Activated CD4-positive, alpha-beta T cell treated with anti-CD3 and anti-CD28 coated beads for 36 hours (primary cell): Measurements from ENCODE around the gene HIVEP3. TPM values are rescaled to one million over a fixed set of nuclear protein-coding genes. Genes with fewer than 3 reads are reported as not detected.

Experiments
- ATAC-seq: fragments of 200-7000 bp; cut with Tn5 transposase; one replicate; pipeline ENCODE4 v1.10.0; 2021; ENCODE audit warnings: mild to moderate bottlenecking, moderate library complexity
- CTCF ChIA-PET: fragments of 350-600 bp; sonication (Branson Sonifier 250); formaldehyde crosslinking; loops from one replicate; lab custom pipeline; 2021; ENCODE audit warnings: antibody characterized with exemption; lab: Charles Lee
- POLR2A ChIA-PET: fragments of 350-600 bp; sonication (Branson Sonifier 250); formaldehyde crosslinking; loops from one replicate; lab custom pipeline; 2021; ENCODE audit warnings: antibody characterized with exemption, inconsistent platforms; lab: Charles Lee
- DNase-seq: peaks from one replicate; pipeline ENCODE4 v3.0.0-alpha.2; 2020
- H3K27ac Mint-ChIP-seq: one replicate; pipeline ENCODE4 v1.8.0; 2021; ENCODE audit warnings: mixed read lengths
- H3K27me3 Mint-ChIP-seq: one replicate; pipeline ENCODE4 v1.8.0; 2021; ENCODE audit warnings: mixed read lengths
- H3K36me3 Mint-ChIP-seq: one replicate; pipeline ENCODE4 v1.8.0; 2021; ENCODE audit warnings: low read depth, mixed read lengths
- H3K4me1 Mint-ChIP-seq: one replicate; pipeline ENCODE4 v1.8.0; 2021; ENCODE audit warnings: mixed read lengths
- H3K4me3 Mint-ChIP-seq: one replicate; pipeline ENCODE4 v1.8.0; 2021; ENCODE audit warnings: mild to moderate bottlenecking, moderate library complexity, mixed read lengths
- H3K9me3 Mint-ChIP-seq: one replicate; pipeline ENCODE4 v1.8.0; 2021; ENCODE audit warnings: low read depth, mixed read lengths
- intact Hi-C, 2 experiments: fragments of 100-400 bp; cut with DNase I in 1 of 2; cut with micrococcal nuclease in 1 of 2; formaldehyde crosslinking; loops; one replicate each; pipeline versions ENCODE4 v1.14.2 to v1.15.1; 2022 to 2024; cut with DNase I, micrococcal nuclease
- total RNA-seq, 2 experiments: library from RNA; stranded (reverse); gene quantifications; one replicate each; pipeline ENCODE4 v1.2.3, GENCODE V29; 2021

The HIVEP3 gene
- total RNA-seq, 2 experiments from 2014 or later: 29.4 to 39.6 TPM

- H3K36me3 Mint-ChIP-seq: peaks cover 29% of the 10 kb centered on the region
- intact Hi-C loops: loop anchor here in 1 of 2 experiments (10.0 kb wide), 2 partner anchors 284 to 384 kb away; no protein-coding TSS in a partner anchor
- ChIA-PET CTCF (no interaction called here), POLR2A (no interaction called here)
- H3K4me3 Mint-ChIP-seq: no peak overlapping the region
- H3K27me3 Mint-ChIP-seq: no peaks in the 10 kb centered on the region
- no peaks in the 10 kb centered on the region for H3K9me3 Mint-ChIP-seq
- no peak overlapping the region for H3K27ac Mint-ChIP-seq
- no peaks in the 10 kb centered on the region for H3K4me1 Mint-ChIP-seq
- DNase-seq (no peak), ATAC-seq (no peak)
Observed at GRCh38 chr1:41510531-41511238, 408.0 kb downstream of the HIVEP3 start.

- ATAC-seq: no peak
- H3K36me3 Mint-ChIP-seq: peaks cover 24% of the 10 kb centered on the region
- no peaks in the 10 kb centered on the region for H3K27me3 Mint-ChIP-seq
- H3K27ac Mint-ChIP-seq: no peak overlapping the region
- H3K4me1 Mint-ChIP-seq: peaks cover 7% of the 10 kb centered on the region
- DNase-seq: no peak
- ChIA-PET POLR2A (no interaction called here), CTCF (no interaction called here)
- no peaks in the 10 kb centered on the region for H3K9me3 Mint-ChIP-seq
- H3K4me3 Mint-ChIP-seq: no peak overlapping the region
- intact Hi-C loops: no loop called here
Observed at GRCh38 chr1:41509270-41509671, 409.5 kb downstream of the HIVEP3 start.

- intact Hi-C loops: no loop called here
- H3K27me3 Mint-ChIP-seq: no peaks in the 10 kb centered on the region
- ChIA-PET CTCF (no interaction called here), POLR2A (no interaction called here)
- H3K36me3 Mint-ChIP-seq: peaks cover 22% of the 10 kb centered on the region
- no peak overlapping the region for H3K4me3 Mint-ChIP-seq
- peak overlapping the region; percentile 29 for H3K27ac Mint-ChIP-seq
- ATAC-seq (no peak), DNase-seq (no peak)
- H3K4me1 Mint-ChIP-seq: peaks cover 10% of the 10 kb centered on the region
- H3K9me3 Mint-ChIP-seq: no peaks in the 10 kb centered on the region
Observed at GRCh38 chr1:41508290-41508689, 410.4 kb downstream of the HIVEP3 start.

GRCh38 chr1:41507836-41508235 lies 410.9 kb downstream of the HIVEP3 start:
- ATAC-seq (no peak), DNase-seq (no peak)
- H3K4me3 Mint-ChIP-seq: no peak overlapping the region
- H3K27me3 Mint-ChIP-seq: no peaks in the 10 kb centered on the region
- H3K27ac Mint-ChIP-seq: no peak overlapping the region
- H3K36me3 Mint-ChIP-seq: peaks cover 17% of the 10 kb centered on the region
- CTCF ChIA-PET: no interaction called here
- intact Hi-C loops: no loop called here
- H3K4me1 Mint-ChIP-seq: peaks cover 10% of the 10 kb centered on the region
- H3K9me3 Mint-ChIP-seq: no peaks in the 10 kb centered on the region
- POLR2A ChIA-PET: no interaction called here

GRCh38 chr1:41507110-41507720 lies 411.5 kb downstream of the HIVEP3 start:
- Mint-ChIP-seq H3K4me3 (no peak overlapping the region), H3K4me1 (peaks cover 10% of the 10 kb centered on the region), H3K36me3 (peaks cover 16% of the 10 kb centered on the region), H3K27ac (no peak overlapping the region), H3K27me3 (no peaks in the 10 kb centered on the region), H3K9me3 (no peaks in the 10 kb centered on the region)
- ATAC-seq (no peak), DNase-seq (no peak)
- ChIA-PET CTCF (interaction anchor here (0.6 to 3.3 kb wide), 2 partner anchors 8 to 413 kb away, joined by 3 to 12 read pairs; no protein-coding TSS in a partner anchor), POLR2A (no interaction called here)
- intact Hi-C loops: no loop called here

- peak; percentile 45 for ATAC-seq
- intact Hi-C loops: no loop called here
Observed at GRCh38 chr1:41504114-41505035, 414.3 kb downstream of the HIVEP3 start.

DNA sequence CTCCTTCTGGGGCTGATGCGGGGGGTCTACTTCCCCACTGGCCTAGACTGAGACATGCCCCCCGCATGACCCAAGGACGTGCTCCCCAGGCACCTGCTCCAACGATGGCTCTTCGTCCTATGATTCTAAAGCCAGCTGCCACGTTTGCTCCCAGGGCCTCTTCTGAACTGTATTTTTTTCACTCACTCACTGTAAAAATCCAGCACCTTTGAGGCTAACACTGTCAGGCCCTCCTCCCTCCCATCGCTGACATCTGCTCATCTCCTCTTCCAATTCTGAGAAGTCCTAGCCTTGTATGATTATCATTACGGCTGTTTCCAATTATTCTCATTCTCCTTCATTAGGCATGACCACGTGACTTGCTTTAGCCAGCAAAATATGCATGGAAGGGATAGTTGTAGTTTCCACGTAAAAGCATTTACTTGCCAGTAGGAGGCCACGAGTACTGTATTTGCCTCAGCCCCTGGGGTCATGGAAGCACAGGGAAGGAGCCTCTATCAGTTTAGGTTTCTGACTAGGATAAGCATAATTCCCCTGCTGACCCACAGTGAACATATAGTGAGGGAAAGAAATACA lies 415.1 kb downstream of the HIVEP3 start:
- H3K4me3 Mint-ChIP-seq: no peak overlapping the region

More at GRCh38 chr1:41504114-41505035, 414.3 kb downstream of the HIVEP3 start:
- Mint-ChIP-seq H3K9me3 (no peaks in the 10 kb centered on the region), H3K4me1 (peaks cover 10% of the 10 kb centered on the region), H3K27ac (peak overlapping the region; percentile 40), H3K36me3 (no peaks in the 10 kb centered on the region), H3K27me3 (no peaks in the 10 kb centered on the region), H3K4me3 (no peak overlapping the region)
- ChIA-PET POLR2A (no interaction called here), CTCF (interaction anchor here (1.9 to 3.3 kb wide), 2 partner anchors 11 kb away, joined by 5 to 12 read pairs; no protein-coding TSS in a partner anchor)
- DNase-seq: no peak

DNA sequence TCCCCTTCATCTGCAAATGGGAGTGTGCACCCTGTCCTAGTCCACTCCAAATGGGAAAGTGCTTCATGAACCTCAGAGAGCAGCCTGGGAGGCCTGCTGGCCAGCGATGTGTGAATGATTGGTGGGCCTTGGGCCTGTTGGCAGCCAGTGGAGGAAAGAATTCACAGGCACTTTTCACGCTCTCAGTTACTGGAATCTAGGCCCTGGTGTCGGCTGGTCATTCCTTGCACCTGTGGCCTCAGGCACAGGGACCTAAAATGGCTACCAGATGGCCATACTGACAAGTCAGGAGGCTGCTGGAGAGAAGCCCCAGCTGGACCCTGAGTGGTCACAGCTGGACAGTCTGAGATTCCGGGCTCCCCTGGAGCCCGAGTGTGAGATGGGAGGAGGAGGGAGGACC lies 415.8 kb downstream of the HIVEP3 start:
- H3K9me3 Mint-ChIP-seq: no peaks in the 10 kb centered on the region
- ATAC-seq (no peak), DNase-seq (no peak)
- H3K4me3 Mint-ChIP-seq: no peak overlapping the region
- CTCF ChIA-PET: interaction anchor here (2.4 kb wide), 1 partner anchor 13 kb away, joined by 6 read pairs; no protein-coding TSS in a partner anchor
- POLR2A ChIA-PET: no interaction called here
- no peaks in the 10 kb centered on the region for H3K36me3 Mint-ChIP-seq
- no peak overlapping the region for H3K27ac Mint-ChIP-seq
- intact Hi-C loops: no loop called here
- H3K27me3 Mint-ChIP-seq: no peaks in the 10 kb centered on the region
- peaks cover 10% of the 10 kb centered on the region for H3K4me1 Mint-ChIP-seq

More for the DNA sequence above, 415.1 kb downstream of the HIVEP3 start:
- no peak for DNase-seq
- H3K27ac Mint-ChIP-seq: no peak overlapping the region
- CTCF ChIA-PET: interaction anchor here (2.4 kb wide), 1 partner anchor 12 kb away, joined by 6 read pairs; no protein-coding TSS in a partner anchor
- H3K27me3 Mint-ChIP-seq: no peaks in the 10 kb centered on the region
- H3K4me1 Mint-ChIP-seq: peaks cover 10% of the 10 kb centered on the region
- no peak for ATAC-seq
- POLR2A ChIA-PET: no interaction called here
- intact Hi-C loops: no loop called here
- no peaks in the 10 kb centered on the region for H3K9me3 Mint-ChIP-seq
- no peaks in the 10 kb centered on the region for H3K36me3 Mint-ChIP-seq

DNA sequence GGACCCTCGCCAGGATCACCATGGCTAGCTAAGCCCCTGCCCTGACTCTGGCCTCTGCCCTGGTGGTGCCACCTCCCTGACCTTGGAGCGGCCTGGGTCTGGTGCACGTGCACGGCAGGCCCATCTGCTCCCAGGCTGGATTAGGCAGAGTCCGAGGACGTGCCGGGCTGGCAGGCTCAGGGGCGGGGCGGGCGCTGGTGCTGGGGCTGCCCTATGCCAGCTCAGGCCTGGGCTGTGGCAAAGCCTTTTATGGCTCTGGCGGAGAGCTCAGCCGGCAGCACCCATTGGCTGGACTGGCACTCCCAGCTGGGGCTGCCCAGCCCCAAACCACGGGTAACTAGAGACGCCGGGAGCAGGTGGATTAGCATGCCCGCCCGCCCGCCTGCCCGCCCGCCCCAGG lies 417.1 kb downstream of the HIVEP3 start:
- no peaks in the 10 kb centered on the region for H3K36me3 Mint-ChIP-seq
- no peaks in the 10 kb centered on the region for H3K9me3 Mint-ChIP-seq
- peaks cover 13% of the 10 kb centered on the region for H3K4me1 Mint-ChIP-seq
- no peak overlapping the region for H3K4me3 Mint-ChIP-seq
- no peak for ATAC-seq
- no peak overlapping the region for H3K27ac Mint-ChIP-seq
- DNase-seq: no peak
- POLR2A ChIA-PET: no interaction called here
- intact Hi-C loops: no loop called here
- CTCF ChIA-PET: interaction anchor here (2.4 kb wide), 1 partner anchor 14 kb away, joined by 6 read pairs; no protein-coding TSS in a partner anchor
- peaks cover 6% of the 10 kb centered on the region for H3K27me3 Mint-ChIP-seq

GRCh38 chr1:41500781-41501518 lies 417.8 kb downstream of the HIVEP3 start:
- ChIA-PET POLR2A (no interaction called here), CTCF (interaction anchor here (2.4 kb wide), 1 partner anchor 15 kb away, joined by 6 read pairs; no protein-coding TSS in a partner anchor)
- Mint-ChIP-seq H3K27me3 (peaks cover 6% of the 10 kb centered on the region), H3K4me1 (peaks cover 13% of the 10 kb centered on the region), H3K36me3 (no peaks in the 10 kb centered on the region), H3K4me3 (no peak overlapping the region), H3K9me3 (no peaks in the 10 kb centered on the region), H3K27ac (no peak overlapping the region)
- ATAC-seq (no peak), DNase-seq (no peak)
- intact Hi-C loops: no loop called here
